VCaP (cell line): ENCODE results near the gene MUC5AC.
A peak's percentile ranks its signal among the peaks of the same experiment; 100 is the strongest.

ENCODE experiments used
- H3K27ac ChIP-seq: fragments of 450-650 bp; 2 replicates; pipeline ENCODE4 v1.5.1; 2017
- CTCF ChIP-seq: fragments of 450-650 bp; conservative IDR thresholded peaks from 2 replicates; pipeline ENCODE4 v1.5.1; 2017; ENCODE audit warnings: mild to moderate bottlenecking, moderate library complexity

The MUC5AC gene

GRCh38 chr11:1218256-1218787 lies 60.6 kb downstream of the MUC5AC start:
- TF ChIP-seq CTCF: no peak
- no peak overlapping the region for H3K27ac ChIP-seq

GRCh38 chr11:1218788-1219445 lies 61.2 kb downstream of the MUC5AC start:
- H3K27ac ChIP-seq: peak overlapping the region; percentile 62
- no peak for TF ChIP-seq CTCF

- peak overlapping the region; percentile 62 for H3K27ac ChIP-seq
- no peak for TF ChIP-seq CTCF
Measured at GRCh38 chr11:1219446-1219833, 61.7 kb downstream of the MUC5AC start.

- no peak for TF ChIP-seq CTCF
- peak overlapping the region; percentile 62 for H3K27ac ChIP-seq
Measured at GRCh38 chr11:1219834-1220815, 62.4 kb downstream of the MUC5AC start.

- no peak for TF ChIP-seq CTCF
- H3K27ac ChIP-seq: no peak overlapping the region
Measured at GRCh38 chr11:1220941-1221721, 63.4 kb downstream of the MUC5AC start.

- TF ChIP-seq CTCF: no peak
- no peak overlapping the region for H3K27ac ChIP-seq
Measured at GRCh38 chr11:1221848-1222311, 64.1 kb downstream of the MUC5AC start.
